Ovary (tissue), 3 donors: ENCODE results near the gene TRA2B.

ENCODE experiments used
- CTCF ChIP-seq, 3 donors: fragments of 450-650 bp in 2 of 3; fragments of 200-600 bp in 1 of 3; IDR thresholded peaks; one replicate each; pipeline versions ENCODE4 v1.5.1 to v1.8.0; 2016 to 2022; ENCODE audit warnings: antibody characterized with exemption in 3 of 3, mild to moderate bottlenecking in 1 of 3
- EP300 ChIP-seq: sonication (generic); formaldehyde crosslinking; IDR thresholded peaks from one replicate; pipeline ENCODE4 v1.6.1; 2017; ENCODE audit warnings: antibody characterized with exemption
- POLR2A ChIP-seq: fragments of 450-650 bp; IDR thresholded peaks from one replicate; pipeline ENCODE4 v1.6.1; 2017; ENCODE audit warnings: antibody characterized with exemption, mild to moderate bottlenecking, moderate library complexity
- donor health status: DM: no; HTN: no; CAD: no.

GRCh38 chr3:185948292-185948691, 10.5 kb upstream of the TRA2B start:
- TF ChIP-seq CTCF (IDR thresholded peaks at IDR 0.05) = no peak
- TF ChIP-seq POLR2A = no peak
- no peak for TF ChIP-seq EP300
